K562 (cell line): ENCODE results near the gene MXI1. TPM values are rescaled to one million over a fixed set of nuclear protein-coding genes. Genes with fewer than 3 reads are reported as not detected.
A peak's percentile ranks its signal among the peaks of the same experiment; 100 is the strongest.

Source experiments
- ATAC-seq: fragments of 200-7000 bp; cut with Tn5 transposase; 3 replicates; pipeline ENCODE4 v1.9.1; 2020; ENCODE audit warnings: moderate library complexity
- BruUV-seq: library from RNA; stranded (reverse); fragments of 400-500 nt; replicated peaks from 2 replicates; lab custom pipeline; 2021; lab: Mats Ljungman, UMichigan
- CTCF ChIA-PET: fragments of 300-600 bp; formaldehyde crosslinking; extraction: SDS; loops from one replicate; lab custom pipeline; 2021; ENCODE audit warnings: low intra/inter-chr PET ratio; lab: Yijun Ruan, JAX
- POLR2A ChIA-PET: fragments of 300-600, 350-650 bp; sonication (Branson Sonifier 250); formaldehyde crosslinking; extraction: SDS; loops from one replicate; lab custom pipeline; 2021; ENCODE audit warnings: antibody characterized with exemption, inconsistent platforms; lab: Yijun Ruan, JAX
- DNase-seq, 4 experiments: peaks; one replicate each; pipeline versions ENCODE4 v3.0.0 to v3.0.0-alpha.2; 2011 to 2018; ENCODE audit warnings: low spot score in 3 of 4, mixed read lengths in 3 of 4; ENCODE audit errors: extremely low read depth in 1 of 4
- FAIRE-seq: peaks from 2 replicates; lab custom pipeline; 2011; peaks lifted over from hg19 to GRCh38; lab: Jason Lieb, UNC
- H2AFZ ChIP-seq: 2 replicates; pipeline ENCODE4 v1.6.0; 2011; ENCODE audit warnings: low read depth, low read length, control low read depth, inconsistent platforms
- H3K27ac ChIP-seq: fragments of 200-600 bp; 3 replicates; pipeline ENCODE4 v1.8.0; 2011; ENCODE audit warnings: low read depth, mild to moderate bottlenecking, control low read depth, inconsistent platforms, low read length, moderate library complexity, mixed read lengths; ENCODE audit errors: extremely low read depth
- H3K27me3 ChIP-seq, 2 experiments: fragments of 300-600 bp in 1 of 2; 2 replicates in 1 of 2; 3 replicates in 1 of 2; pipeline versions ENCODE4 v1.6.0 to v1.8.0; 2011; ENCODE audit warnings: inconsistent platforms in 2 of 2, low read length in 2 of 2, mild to moderate bottlenecking in 1 of 2, mixed read lengths in 1 of 2, moderate library complexity in 1 of 2; ENCODE audit not compliant: control insufficient read depth in 2 of 2, insufficient read depth in 2 of 2
- H3K36me3 ChIP-seq: fragments of 300-600 bp; 3 replicates; pipeline ENCODE4 v1.8.0; 2011; ENCODE audit warnings: mild to moderate bottlenecking, low read length, inconsistent platforms; ENCODE audit not compliant: control insufficient read depth, insufficient read depth
- H3K4me1 ChIP-seq, 2 experiments: fragments of 200-600 bp in 1 of 2; replicated peaks in 1 of 2; 2 replicates in 1 of 2; 3 replicates in 1 of 2; pipeline versions ENCODE4 v1.5.1 to v1.8.0; 2011; ENCODE audit warnings: inconsistent platforms in 2 of 2, low read length in 2 of 2, mild to moderate bottlenecking in 1 of 2, mixed read lengths in 1 of 2, moderate library complexity in 1 of 2; ENCODE audit not compliant: control insufficient read depth in 2 of 2, insufficient read depth in 2 of 2
- H3K4me2 ChIP-seq: 2 replicates; pipeline ENCODE4 v1.6.1; 2011; ENCODE audit warnings: low read length, control low read depth, inconsistent platforms, mixed read lengths; ENCODE audit not compliant: insufficient read depth
- H3K4me3 ChIP-seq: fragments of 200-600 bp; sonication (generic), shearing (Covaris generic); 2 replicates; pipeline ENCODE4 v1.5.1; 2016; ENCODE audit warnings: control low read depth, inconsistent platforms
- H3K79me2 ChIP-seq: fragments of 200-600 bp; 3 replicates; pipeline ENCODE4 v1.8.0; 2011; ENCODE audit warnings: low read length, inconsistent platforms; ENCODE audit not compliant: control insufficient read depth, insufficient read depth
- H3K9ac ChIP-seq, 2 experiments: 2 replicates each; pipeline versions ENCODE4 v1.6.0 to v1.6.1; 2011; ENCODE audit warnings: low read depth in 2 of 2, low read length in 2 of 2, control low read depth in 1 of 2, inconsistent platforms in 1 of 2, mild to moderate bottlenecking in 1 of 2, mixed read lengths in 1 of 2; ENCODE audit not compliant: insufficient read depth in 1 of 2
- H3K9me1 ChIP-seq: one replicate; pipeline ENCODE4 v1.6.0; 2011; ENCODE audit warnings: inconsistent platforms, mild to moderate bottlenecking, low read length, moderate library complexity; ENCODE audit not compliant: control insufficient read depth, insufficient read depth
- H3K9me3 ChIP-seq: replicated peaks from 2 replicates; pipeline ENCODE4 v1.5.1; 2011; ENCODE audit warnings: low read depth, low read length, inconsistent platforms; ENCODE audit not compliant: control insufficient read depth, insufficient read depth
- H4K20me1 ChIP-seq: replicated peaks from 2 replicates; pipeline ENCODE4 v1.6.1; 2011; ENCODE audit warnings: low read length, inconsistent platforms, mixed read lengths; ENCODE audit not compliant: control insufficient read depth, insufficient read depth
- CEBPG ChIP-seq, 3 experiments: fragments of 200-800 bp in 1 of 3; sonication (Bioruptor generic) in 1 of 3; sonication (generic) in 1 of 3; formaldehyde crosslinking in 1 of 3; IDR thresholded peaks in 2 of 3; conservative IDR thresholded peaks in 1 of 3; 2 replicates each; pipeline versions ENCODE4 v1.6.1 to v1.8.0; 2016 to 2022; ENCODE audit warnings: missing compliant biosample characterization in 2 of 3, missing genetic modification characterization in 2 of 3, mild to moderate bottlenecking in 1 of 3, missing genetic modification reagents in 1 of 3
- CHD4 ChIP-seq: fragments of 200-600 bp; sonication (generic); IDR thresholded peaks from 3 replicates; pipeline ENCODE4 v1.6.1; 2012; ENCODE audit warnings: low read depth, mild to moderate bottlenecking, mixed read lengths, low read length, inconsistent platforms; ENCODE audit not compliant: insufficient read depth, insufficient replicate concordance, poor library complexity, severe bottlenecking
- CREB3 ChIP-seq: fragments of 450-650 bp; conservative IDR thresholded peaks from 2 replicates; pipeline ENCODE4 v1.6.1; 2016; ENCODE audit warnings: missing genetic modification characterization, low read depth, mild to moderate bottlenecking, missing compliant biosample characterization, moderate library complexity
- GATA2 ChIP-seq: sonication (generic); formaldehyde crosslinking; IDR thresholded peaks from 2 replicates; pipeline ENCODE4 v1.4.0; 2020; ENCODE audit warnings: mild to moderate bottlenecking, missing genetic modification reagents
- HMBOX1 ChIP-seq: sonication (generic); IDR thresholded peaks from 2 replicates; pipeline ENCODE4 v1.6.1; 2016
- HNRNPUL1 ChIP-seq: fragments of 200-400 bp; formaldehyde crosslinking; IDR thresholded peaks from 2 replicates; pipeline ENCODE4 v1.6.1; 2017; ENCODE audit warnings: low read length
- KDM5B ChIP-seq: fragments of 200-600 bp; sonication (generic); IDR thresholded peaks from 2 replicates; pipeline ENCODE4 v1.6.1; 2012; ENCODE audit warnings: low read depth, mild to moderate bottlenecking, moderate library complexity, low read length, control low read depth, inconsistent platforms; ENCODE audit not compliant: insufficient replicate concordance
- SP1 ChIP-seq: sonication (generic); formaldehyde crosslinking; IDR thresholded peaks from 2 replicates; pipeline ENCODE4 v1.8.1; 2022; ENCODE audit warnings: mild to moderate bottlenecking, missing genetic modification reagents
- ZBTB1 ChIP-seq: sonication (generic); formaldehyde crosslinking; IDR thresholded peaks from 2 replicates; pipeline ENCODE4 v1.8.1; 2023; ENCODE audit warnings: missing genetic modification reagents, low read depth, mild to moderate bottlenecking, borderline replicate concordance
- ZNF592 ChIP-seq: fragments of 450-650 bp; IDR thresholded peaks from 2 replicates; pipeline ENCODE4 v1.6.1; 2017; ENCODE audit warnings: antibody characterized with exemption, mild to moderate bottlenecking
- WGBS: fragments of 100-300 bp; shearing (Covaris generic); methylation state at CpG from one replicate; pipeline ENCODE4 v1.1.6; 2016; ENCODE audit warnings: low coverage, mixed read lengths; ENCODE audit not compliant: insufficient coverage; ENCODE audit errors: missing lambda C conversion rate; 5-methylcytosine and 5-hydroxymethylcytosine counted together
- in situ Hi-C: fragments of 300-500 bp; cut with MboI; formaldehyde crosslinking; loops from 4 replicates; pipeline ENCODE4 v1.15.0; 2018; ENCODE audit warnings: inconsistent platforms, mixed read lengths
- intact Hi-C: fragments of 100-400 bp; cut with micrococcal nuclease; formaldehyde crosslinking; loops from 2 replicates; pipeline ENCODE4 v1.14.2; 2022
- polyA plus RNA-seq, 8 experiments: library from polyadenylated mRNA; depleted of rRNA in 4 of 8; stranded (reverse) in 5 of 8; unstranded in 3 of 8; fragments of >200 nt; fragmentation: Nextera tagmentation in 2 of 8; fragmentation: Illumina TruSeq in 1 of 8; extraction: Ambion mirVana in 2 of 8; extraction: Trizol in 1 of 8; gene quantifications; 2 replicates each; pipeline versions ENCODE4 v1.2.1 to v1.2.3, GENCODE V29; 2011 to 2014; ENCODE audit warnings: inconsistent platforms in 1 of 8, missing spikeins in 1 of 8
- total RNA-seq, 7 experiments: library from RNA; depleted of rRNA in 6 of 7; stranded (reverse); fragments of >200 nt in 6 of 7; fragmentation: Illumina TruSeq in 2 of 7; extraction: Trizol in 2 of 7; gene quantifications; 2 replicates each; pipeline versions ENCODE4 v1.2.1 to v1.2.3, GENCODE V29; 2011 to 2021; ENCODE audit warnings: low replicate concordance in 1 of 7

The MXI1 gene
- total and polyA plus RNA-seq, 9 of the 15 experiments (the other 6 are each of a cell fraction or from before 2014, with no cell fraction given) = 9.1 to 23.7 (median 14.8) TPM

GRCh38 chr10:110335314-110336064 lies 128.1 kb downstream of the MXI1 start:
- WGBS = 2% methylated on average over 7 of the region's 7 CpGs
- intact Hi-C loops (no loop called here), in situ Hi-C loops (no loop called here)
- Histone ChIP-seq H3K36me3 (no peaks in the 10 kb centered on the region), H3K4me1 (no peaks in the 10 kb centered on the region; a peak in 1 of 5 replicates), H3K9me3 (no peaks in the 10 kb centered on the region; the same call in 1 of the 2 replicates), H3K9ac (no peak overlapping the region), H3K4me2 (no peak overlapping the region), H3K27me3 (peaks cover 0 to 23% of the 10 kb centered on the region in 2 experiments; a peak in 3 of 5 replicates), H3K9me1 (no peaks in the 10 kb centered on the region), H4K20me1 (no peaks in the 10 kb centered on the region), H3K4me3 (no peak overlapping the region), H3K27ac (no peak overlapping the region), H2AFZ (no peak overlapping the region), H3K79me2 (no peaks in the 10 kb centered on the region)
- ChIA-PET POLR2A (interaction anchor here (0.7 to 1.3 kb wide), 2 partner anchors 17 to 20 kb away, joined by 3 to 4 read pairs; no protein-coding TSS in a partner anchor), CTCF (no interaction called here)
- FAIRE-seq (no peak), ATAC-seq (no peak), DNase-seq (no peak)
- BruUV-seq = no TSS peak
- TF ChIP-seq HMBOX1 (peak; percentile 24; the same call in 1 of the 2 replicates), KDM5B (no peak), GATA2 (CRISPR knock-in tag) (no peak), CREB3 (tag) (no peak), CHD4 (no peak), ZNF592 (no peak), CEBPG (CRISPR knock-in tag; IDR thresholded peaks at IDR 0.05) (no peak), CEBPG (tag; conservative IDR thresholded peaks at IDR 0.05 in 1 of 2, IDR thresholded peaks at IDR 0.05 in 1 of 2) (0 out of 4 replicates have a peak, but pooled peaks of 1 of the 2 experiments have one; percentile 20), HNRNPUL1 (no peak), SP1 (CRISPR knock-in tag) (no peak), ZBTB1 (CRISPR knock-in tag) (no peak)
